ENCODE measurements around the gene YIPF5.

Gene YIPF5

GRCh38 chr5:144125163-144125726 lies 45.2 kb downstream of the YIPF5 start:
- DNase-seq (ENCODE audit: low read depth in 3 of 3) = no peak

- no peak for DNase-seq (ENCODE audit: low read depth in 3 of 3)
Measured at GRCh38 chr5:144122641-144123040, 47.8 kb downstream of the YIPF5 start.

- no peak for DNase-seq (ENCODE audit: low read depth in 3 of 3)
Measured at GRCh38 chr5:144122081-144122480, 48.4 kb downstream of the YIPF5 start.

GRCh38 chr5:144121577-144121976 lies 48.9 kb downstream of the YIPF5 start:
- no peak for DNase-seq (ENCODE audit: low read depth in 3 of 3)

GRCh38 chr5:144120661-144121180 lies 49.7 kb downstream of the YIPF5 start:
- DNase-seq (ENCODE audit: low read depth in 3 of 3) = no peak

GRCh38 chr5:144117412-144117811 lies 53.0 kb downstream of the YIPF5 start:
- no peak for DNase-seq (ENCODE audit: low read depth in 3 of 3)

- no peak for DNase-seq (ENCODE audit: low read depth in 3 of 3)
Measured at GRCh38 chr5:144114571-144114970, 55.9 kb downstream of the YIPF5 start.
